Myocyte (in vitro differentiated cells): Measurements from ENCODE around the gene DDX31. TPM values are rescaled to one million over a fixed set of nuclear protein-coding genes. Genes with fewer than 3 reads are reported as not detected.
A peak's percentile ranks its signal among the peaks of the same experiment; 100 is the strongest.

Experiments used
- DNase-seq: peaks from one replicate; pipeline ENCODE4 v3.0.0-alpha.2; 2012; ENCODE audit warnings: low read depth
- total RNA-seq: library from RNA; depleted of rRNA; stranded (reverse); fragments of >200 nt; gene quantifications from 2 replicates; pipeline ENCODE4 v1.2.3, GENCODE V29; 2014

Gene DDX31
- total RNA-seq, 1 donor from 2014 or later: 14.3 TPM

DNA sequence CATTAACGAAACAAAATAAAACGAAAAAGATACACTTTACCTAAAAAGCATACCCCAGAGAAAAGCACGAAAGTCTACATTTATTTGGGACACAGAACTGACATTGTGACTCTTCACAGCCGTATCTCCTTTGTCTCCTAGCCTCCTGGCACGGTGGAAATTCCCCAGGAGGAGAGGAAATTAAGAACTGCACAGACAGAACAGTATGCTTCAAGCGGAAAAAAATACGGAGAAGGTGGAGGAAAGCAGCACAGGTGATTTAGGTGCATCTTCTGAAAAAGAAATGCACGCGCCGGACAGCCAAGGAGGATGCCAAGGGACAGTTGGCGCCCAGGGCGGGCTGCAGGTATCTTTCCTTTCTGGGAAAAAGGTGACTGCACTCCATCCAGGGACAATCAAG is 32.0 kb downstream of the DDX31 start:
- no peak for DNase-seq

GRCh38 chr9:132637351-132637750 is 32.4 kb downstream of the DDX31 start:
- no peak for DNase-seq

DNA sequence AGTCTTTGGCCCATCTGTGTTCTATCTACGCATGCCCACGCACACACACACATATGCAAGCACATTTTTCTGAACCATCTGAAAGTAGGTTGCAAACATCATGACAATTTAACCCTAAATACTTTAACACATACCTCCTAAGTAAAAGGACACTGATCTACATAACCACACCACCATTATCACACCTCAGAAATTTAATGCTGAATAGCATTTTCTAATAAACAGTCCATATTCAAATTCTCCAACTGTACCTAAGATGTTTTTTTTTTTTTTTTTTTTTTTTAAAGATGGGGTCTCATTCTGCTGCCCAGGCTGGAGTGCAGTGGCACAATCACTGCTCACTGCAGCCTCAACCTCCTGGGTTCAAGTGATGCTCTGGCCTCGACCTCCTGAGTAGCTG is 35.5 kb downstream of the DDX31 start:
- DNase-seq: no peak

GRCh38 chr9:132632413-132633129 is 37.2 kb downstream of the DDX31 start:
- no peak for DNase-seq

DNA sequence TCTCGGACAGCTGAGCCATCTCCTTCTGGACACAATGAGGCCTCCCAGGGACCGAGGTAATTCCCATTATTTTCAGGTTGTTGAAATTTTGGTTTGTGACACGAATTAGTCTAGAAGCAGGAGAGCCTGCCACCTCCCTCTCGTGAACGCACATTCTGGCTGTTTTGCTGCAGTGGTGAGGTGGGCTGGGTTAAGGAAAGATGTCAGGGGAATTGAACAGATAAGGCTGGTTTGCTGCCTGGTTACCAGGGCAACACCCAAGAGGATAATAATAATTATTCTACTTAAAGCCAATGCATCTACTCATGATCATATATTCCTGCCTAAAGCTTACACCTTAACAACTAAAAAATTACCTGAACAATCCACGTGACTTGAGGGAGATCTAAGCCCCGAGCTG is 38.1 kb downstream of the DDX31 start:
- no peak for DNase-seq

GRCh38 chr9:132631280-132631679 is 38.5 kb downstream of the DDX31 start:
- no peak for DNase-seq

- DNase-seq: no peak
Observed at GRCh38 chr9:132630811-132631210, 39.0 kb downstream of the DDX31 start.

- no peak for DNase-seq
Observed at GRCh38 chr9:132630116-132630515, 39.7 kb downstream of the DDX31 start.

DNA sequence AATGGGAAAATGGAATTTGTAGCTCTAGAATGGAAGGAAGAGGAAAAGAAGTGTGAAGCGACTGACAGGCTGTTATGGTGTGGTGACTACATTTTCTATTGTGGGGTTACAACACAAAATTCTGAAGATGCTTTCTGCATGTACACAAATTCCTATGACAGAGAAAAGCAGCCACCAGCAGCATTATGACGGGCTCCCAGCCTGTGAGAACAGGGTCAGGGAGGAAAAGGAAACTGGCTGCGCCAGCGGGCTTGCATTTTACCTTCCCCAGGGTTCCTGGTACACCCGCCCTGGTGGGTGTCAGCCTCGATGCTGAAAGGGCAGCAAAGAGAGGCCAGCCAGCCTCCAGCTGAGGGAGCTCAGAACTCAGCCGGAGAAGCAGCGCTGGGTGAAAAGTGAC is 41.0 kb downstream of the DDX31 start:
- no peak for DNase-seq

GRCh38 chr9:132627594-132627993 is 42.2 kb downstream of the DDX31 start:
- no peak for DNase-seq

DNA sequence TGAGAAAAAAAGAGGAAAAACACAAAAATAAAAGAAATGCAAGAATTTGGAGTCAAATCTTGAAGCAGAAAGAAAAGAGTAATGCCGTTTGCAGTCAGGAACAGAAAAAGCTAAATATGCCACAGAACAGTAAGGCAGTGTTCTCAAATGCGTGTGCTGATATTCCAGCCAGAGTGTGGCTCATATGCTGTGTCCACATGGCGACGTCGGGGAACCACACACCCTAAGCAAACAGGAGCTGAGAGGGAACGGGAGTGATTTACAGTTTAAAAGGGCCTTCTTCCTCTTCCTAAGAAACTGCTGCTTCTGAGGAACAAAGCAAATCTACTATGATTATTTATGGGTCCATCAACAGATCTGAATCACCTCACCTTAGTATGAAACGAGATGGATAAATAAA is 42.7 kb downstream of the DDX31 start:
- no peak for DNase-seq

- DNase-seq: no peak
Observed at GRCh38 chr9:132626285-132626684, 43.5 kb downstream of the DDX31 start.

GRCh38 chr9:132622159-132622558 is 47.6 kb downstream of the DDX31 start:
- DNase-seq: peak; percentile 93

- DNase-seq: no peak
Observed at GRCh38 chr9:132616725-132617124, 53.1 kb downstream of the DDX31 start.

- no peak for DNase-seq
Observed at GRCh38 chr9:132615774-132616173, 54.0 kb downstream of the DDX31 start.

DNA sequence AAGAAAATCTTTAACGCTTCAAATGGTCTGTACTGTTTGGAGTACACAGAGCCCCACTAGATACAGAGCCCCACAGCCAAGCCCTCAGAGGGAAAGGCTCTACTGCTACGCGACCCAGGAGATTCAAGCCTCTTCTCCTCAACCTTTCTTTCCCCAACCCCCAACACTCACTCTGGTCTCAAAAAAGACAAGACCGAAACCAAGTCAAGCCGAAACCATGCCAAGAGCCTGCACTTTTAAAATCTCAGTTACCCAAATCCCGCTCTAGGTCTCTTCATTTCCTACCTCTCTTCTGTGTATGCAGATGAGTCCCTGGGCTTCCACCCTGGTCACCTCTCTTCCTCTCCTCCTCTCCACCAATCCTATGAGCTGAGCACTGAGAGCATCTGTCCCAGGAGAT is 55.5 kb downstream of the DDX31 start:
- DNase-seq: no peak

- no peak for DNase-seq
Observed at GRCh38 chr9:132610661-132611060, 59.1 kb downstream of the DDX31 start.

DNA sequence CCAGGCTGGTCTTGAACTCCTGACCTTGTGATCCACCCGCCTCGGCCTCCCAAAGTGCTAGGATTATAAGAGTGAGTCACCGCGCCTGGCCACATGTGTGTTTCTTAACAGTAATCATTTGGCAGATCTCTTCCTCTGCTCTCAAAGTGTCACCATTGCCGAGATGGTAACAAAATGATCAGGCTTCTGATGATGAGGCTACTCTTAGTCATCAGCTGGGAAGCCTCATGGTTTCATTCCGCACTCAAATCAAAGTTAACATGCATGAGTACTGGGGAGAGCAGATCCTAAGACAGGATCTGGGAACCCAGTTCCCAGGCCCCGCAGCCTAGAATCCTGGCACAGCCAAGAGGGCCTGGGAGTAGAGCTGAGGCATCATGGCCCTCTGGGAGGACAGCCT is 60.0 kb downstream of the DDX31 start:
- peak; percentile 45 for DNase-seq

DNA sequence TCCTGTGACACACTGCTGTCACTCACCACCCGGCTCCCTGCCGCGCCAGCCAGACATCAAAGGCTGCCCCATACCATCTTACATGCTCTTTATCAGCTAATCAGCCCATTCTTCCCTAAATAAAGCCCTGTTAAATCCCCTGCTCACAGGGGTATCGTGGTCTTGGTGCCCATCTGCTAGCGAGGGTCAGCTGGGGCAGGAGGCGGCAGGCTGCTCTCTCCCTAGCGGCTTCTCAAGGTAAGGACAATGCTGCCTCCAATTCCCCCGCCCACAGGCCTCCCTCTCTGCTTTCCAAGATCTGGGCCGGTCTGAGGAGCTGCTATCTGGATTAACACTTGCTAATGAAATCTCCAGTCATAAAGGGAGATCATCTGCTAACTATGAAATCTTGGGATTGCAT is 60.6 kb downstream of the DDX31 start:
- no peak for DNase-seq

GRCh38 chr9:132606066-132606465 is 63.7 kb downstream of the DDX31 start:
- no peak for DNase-seq

- no peak for DNase-seq
Observed at GRCh38 chr9:132605387-132605786, 64.4 kb downstream of the DDX31 start.

- no peak for DNase-seq
Observed at GRCh38 chr9:132602207-132602606, 67.6 kb downstream of the DDX31 start.

GRCh38 chr9:132600326-132600984 is 69.3 kb downstream of the DDX31 start:
- DNase-seq: no peak
